Caco-2 (cell line): ENCODE measurements around the gene TNFAIP3. TPM values are rescaled to one million over a fixed set of nuclear protein-coding genes. Genes with fewer than 3 reads are reported as not detected.

Experiments used
- BruUV-seq: library from RNA; stranded (reverse); fragments of 400-500 nt; replicated peaks from 2 replicates; lab custom pipeline; 2021; lab: Mats Ljungman, UMichigan
- CTCF ChIA-PET: fragments of 300-600 bp; sonication (Branson Sonifier 250); formaldehyde crosslinking; loops from one replicate; lab custom pipeline; 2022; ENCODE audit warnings: antibody characterized with exemption; lab: Charles Lee
- POLR2A ChIA-PET: fragments of 300-600 bp; sonication (Branson Sonifier 250); formaldehyde crosslinking; loops from one replicate; lab custom pipeline; 2022; ENCODE audit warnings: antibody characterized with exemption; lab: Charles Lee
- DNase-seq, 2 experiments: peaks; one replicate each; pipeline versions ENCODE4 v3.0.0 to v3.0.0-alpha.2; 2020 to 2022
- H3K27me3 ChIP-seq: replicated peaks from 2 replicates; pipeline ENCODE4 v1.6.0; 2011; ENCODE audit warnings: low read length; ENCODE audit not compliant: control insufficient read depth, insufficient read depth
- H3K36me3 ChIP-seq: 2 replicates; pipeline ENCODE4 v1.5.1; 2011; ENCODE audit warnings: low read length; ENCODE audit not compliant: control insufficient read depth, insufficient read depth
- H3K4me1 ChIP-seq: fragments of 250-450 bp; sonication (Bioruptor Pico); 2 replicates; pipeline ENCODE4 v1.5.1; 2020; ENCODE audit warnings: mild to moderate bottlenecking
- H3K4me3 ChIP-seq: 2 replicates; pipeline ENCODE4 v1.5.1; 2011; ENCODE audit warnings: low read depth, mild to moderate bottlenecking, control low read depth, low read length
- H3K9me3 ChIP-seq: fragments of 250-450 bp; sonication (Bioruptor Pico); 2 replicates; pipeline ENCODE4 v1.5.1; 2020; ENCODE audit warnings: mild to moderate bottlenecking, moderate library complexity
- H3K27ac Mint-ChIP-seq: one replicate; pipeline ENCODE4 v1.8.0; 2022; ENCODE audit warnings: mixed read lengths; ENCODE audit not compliant: unreplicated experiment
- H3K27me3 Mint-ChIP-seq: one replicate; pipeline ENCODE4 v1.8.0; 2022; ENCODE audit warnings: mixed read lengths; ENCODE audit not compliant: insufficient read depth, unreplicated experiment
- H3K36me3 Mint-ChIP-seq: one replicate; pipeline ENCODE4 v1.8.0; 2022; ENCODE audit warnings: mild to moderate bottlenecking, mixed read lengths; ENCODE audit not compliant: insufficient read depth, unreplicated experiment
- H3K4me1 Mint-ChIP-seq: one replicate; pipeline ENCODE4 v1.8.0; 2022; ENCODE audit warnings: low read depth, mixed read lengths; ENCODE audit not compliant: unreplicated experiment
- H3K4me3 Mint-ChIP-seq: one replicate; pipeline ENCODE4 v1.8.0; 2022; ENCODE audit warnings: mild to moderate bottlenecking, moderate library complexity, mixed read lengths; ENCODE audit not compliant: unreplicated experiment
- H3K9me3 Mint-ChIP-seq: one replicate; pipeline ENCODE4 v1.8.0; 2022; ENCODE audit warnings: mixed read lengths; ENCODE audit not compliant: unreplicated experiment
- CTCF ChIP-seq, 2 experiments: fragments of 200-600 bp in 1 of 2; IDR thresholded peaks; 1 replicate in 1 of 2; 2 replicates in 1 of 2; pipeline versions ENCODE4 v1.5.1 to v1.8.0; 2011 to 2022; ENCODE audit warnings: antibody characterized with exemption in 1 of 2, control low read depth in 1 of 2, inconsistent platforms in 1 of 2, low read depth in 1 of 2, low read length in 1 of 2, mild to moderate bottlenecking in 1 of 2, moderate library complexity in 1 of 2; ENCODE audit not compliant: insufficient read depth in 1 of 2, severe bottlenecking in 1 of 2, unreplicated experiment in 1 of 2
- intact Hi-C: fragments of 100-400 bp; cut with micrococcal nuclease; formaldehyde crosslinking; loops from one replicate; pipeline ENCODE4 v1.10.0; 2022; ENCODE audit not compliant: unreplicated experiment
- total RNA-seq: library from RNA; stranded (reverse); gene quantifications from 2 replicates; pipeline ENCODE4 v1.2.3, GENCODE V29; 2022

The TNFAIP3 gene
- total RNA-seq, 1 experiment from 2014 or later = 45.7 TPM

- TF ChIP-seq CTCF (IDR thresholded peaks at IDR 0.05; ENCODE audit: insufficient read depth in 1 of 2, low read depth in 1 of 2, low read length in 1 of 2, severe bottlenecking in 1 of 2, unreplicated experiment in 1 of 2) = no peak
- Mint-ChIP-seq H3K4me3 (no peak overlapping the region), H3K9me3 (no peaks in the 10 kb centered on the region), H3K27ac (no peak overlapping the region), H3K27me3 (no peaks in the 10 kb centered on the region), H3K36me3 (peaks cover 97% of the 10 kb centered on the region), H3K4me1 (peaks cover 17% of the 10 kb centered on the region)
- H3K9me3 ChIP-seq = no peaks in the 10 kb centered on the region
- intact Hi-C loops = no loop called here
- no peak overlapping the region for H3K4me3 ChIP-seq
- no peaks in the 10 kb centered on the region for H3K27me3 ChIP-seq
- DNase-seq = no peak
- BruUV-seq = no TSS peak
- CTCF ChIA-PET = no interaction called here
- peaks cover 6% of the 10 kb centered on the region for H3K36me3 ChIP-seq
- POLR2A ChIA-PET = no interaction called here
- peaks cover 29% of the 10 kb centered on the region for H3K4me1 ChIP-seq
Measured at GRCh38 chr6:137877113-137877512, 10.1 kb downstream of the TNFAIP3 start.

- peaks cover 92% of the 10 kb centered on the region for H3K36me3 Mint-ChIP-seq
- no peak overlapping the region for H3K4me3 ChIP-seq
- no peak for TF ChIP-seq CTCF (IDR thresholded peaks at IDR 0.05; ENCODE audit: insufficient read depth in 1 of 2, low read depth in 1 of 2, low read length in 1 of 2, severe bottlenecking in 1 of 2, unreplicated experiment in 1 of 2)
- H3K4me3 Mint-ChIP-seq = no peak overlapping the region
- no peaks in the 10 kb centered on the region for H3K9me3 ChIP-seq
- ChIA-PET POLR2A (no interaction called here), CTCF (no interaction called here)
- peaks cover 17% of the 10 kb centered on the region for H3K4me1 Mint-ChIP-seq
- H3K36me3 ChIP-seq = peaks cover 7% of the 10 kb centered on the region
- no peaks in the 10 kb centered on the region for H3K9me3 Mint-ChIP-seq
- intact Hi-C loops = no loop called here
- no peaks in the 10 kb centered on the region for H3K27me3 ChIP-seq
- no TSS peak for BruUV-seq
- no peak overlapping the region for H3K27ac Mint-ChIP-seq
- no peaks in the 10 kb centered on the region for H3K27me3 Mint-ChIP-seq
- no peak for DNase-seq
- peaks cover 24% of the 10 kb centered on the region for H3K4me1 ChIP-seq
Measured at GRCh38 chr6:137877606-137878005, 10.5 kb downstream of the TNFAIP3 start.

GRCh38 chr6:137878029-137878428 lies 11.0 kb downstream of the TNFAIP3 start:
- ChIA-PET POLR2A (no interaction called here), CTCF (no interaction called here)
- BruUV-seq = no TSS peak
- peaks cover 14% of the 10 kb centered on the region for H3K4me1 Mint-ChIP-seq
- H3K4me3 Mint-ChIP-seq = no peak overlapping the region
- H3K9me3 Mint-ChIP-seq = no peaks in the 10 kb centered on the region
- no peak for DNase-seq
- Histone ChIP-seq H3K27me3 (no peaks in the 10 kb centered on the region), H3K9me3 (no peaks in the 10 kb centered on the region), H3K36me3 (peaks cover 7% of the 10 kb centered on the region), H3K4me1 (peaks cover 20% of the 10 kb centered on the region), H3K4me3 (no peak overlapping the region)
- TF ChIP-seq CTCF (IDR thresholded peaks at IDR 0.05; ENCODE audit: insufficient read depth in 1 of 2, low read depth in 1 of 2, low read length in 1 of 2, severe bottlenecking in 1 of 2, unreplicated experiment in 1 of 2) = no peak
- H3K36me3 Mint-ChIP-seq = peaks cover 88% of the 10 kb centered on the region
- intact Hi-C loops = no loop called here
- no peak overlapping the region for H3K27ac Mint-ChIP-seq
- no peaks in the 10 kb centered on the region for H3K27me3 Mint-ChIP-seq
